ENCODE results near the gene FHIT.
A peak's percentile ranks its signal among the peaks of the same experiment; 100 is the strongest.

The FHIT gene

GRCh38 chr3:60440869-60441268, 810.4 kb downstream of the FHIT start:
- TF ChIP-seq CTCF (IDR thresholded peaks at IDR 0.05; ENCODE audit: insufficient read depth, missing control alignments) = no peak
- DNase-seq (ENCODE audit: insufficient read length, low spot score) (no peak), FAIRE-seq (no peak)

- no peak for TF ChIP-seq CTCF (IDR thresholded peaks at IDR 0.05; ENCODE audit: insufficient read depth, missing control alignments)
- no peak for FAIRE-seq
- DNase-seq (ENCODE audit: insufficient read length, low spot score) = no peak
Measured at GRCh38 chr3:60435941-60436650, 815.2 kb downstream of the FHIT start.

- FAIRE-seq (no peak), DNase-seq (ENCODE audit: insufficient read length, low spot score) (no peak)
- no peak for TF ChIP-seq CTCF (IDR thresholded peaks at IDR 0.05; ENCODE audit: insufficient read depth, missing control alignments)
Measured at GRCh38 chr3:60434950-60435349, 816.3 kb downstream of the FHIT start.

- FAIRE-seq (no peak), DNase-seq (ENCODE audit: insufficient read length, low spot score) (no peak)
- no peak for TF ChIP-seq CTCF (IDR thresholded peaks at IDR 0.05; ENCODE audit: insufficient read depth, missing control alignments)
Measured at GRCh38 chr3:60434323-60434722, 816.9 kb downstream of the FHIT start.

- no peak for DNase-seq (ENCODE audit: insufficient read length, low spot score)
- peak; percentile 8 for TF ChIP-seq CTCF (IDR thresholded peaks at IDR 0.05; ENCODE audit: insufficient read depth, missing control alignments)
- no peak for FAIRE-seq
Measured at GRCh38 chr3:60431599-60431958, 819.7 kb downstream of the FHIT start.

GRCh38 chr3:60430205-60430604, 821.0 kb downstream of the FHIT start:
- DNase-seq (ENCODE audit: insufficient read length, low spot score) (no peak), FAIRE-seq (no peak)
- no peak for TF ChIP-seq CTCF (IDR thresholded peaks at IDR 0.05; ENCODE audit: insufficient read depth, missing control alignments)

- no peak for TF ChIP-seq CTCF (IDR thresholded peaks at IDR 0.05; ENCODE audit: insufficient read depth, missing control alignments)
- DNase-seq (ENCODE audit: insufficient read length, low spot score) (no peak), FAIRE-seq (no peak)
Measured at GRCh38 chr3:60427109-60427508, 824.1 kb downstream of the FHIT start.

Data from D721Med (cell line).